ENCODE results near the gene CMTM2. TPM values are rescaled to one million over a fixed set of nuclear protein-coding genes. Genes with fewer than 3 reads are reported as not detected.

CMTM2 gene
- total and polyA plus RNA-seq, 11 donors: 0.52 TPM; not detected in 10

GRCh38 chr16:66616592-66616991, 37.3 kb downstream of the CMTM2 start:
- WGBS, 4 donors: 76 to 80% (median 78%) methylated on average over 9 of the region's 9 CpGs
- intact Hi-C loops (cut with DNase I): loop anchor here in 1 of 10 donors (10.0 kb wide), 1 partner anchor 78 kb away; the partner anchor contains the start of gene CMTM4

GRCh38 chr16:66617010-66617434, 37.8 kb downstream of the CMTM2 start:
- 87 to 92% (median 89%) methylated on average over 2 of the region's 2 CpGs for WGBS, 4 donors

More at GRCh38 chr16:66616592-66616991, 37.3 kb downstream of the CMTM2 start:
- H3K9me3 ChIP-seq: no peaks in the 10 kb centered on the region
- H3K36me3 ChIP-seq: peaks cover 0 to 40% (median 31%) of the 10 kb centered on the region in 9 donors
- TF ChIP-seq POLR2A (IDR thresholded peaks at IDR 0.05): no peak
- DNase-seq (no peak), ATAC-seq (no peak)
- no peak overlapping the region for H3K27ac ChIP-seq
- H3K27me3 ChIP-seq: no peaks in the 10 kb centered on the region
- H3K4me3 ChIP-seq: no peak overlapping the region
- peaks cover 0 to 24% (median 12%) of the 10 kb centered on the region in 12 donors for H3K4me1 ChIP-seq

GRCh38 chr16:66617728-66618127, 38.5 kb downstream of the CMTM2 start:
- H3K36me3 ChIP-seq: peaks cover 0 to 33% (median 20%) of the 10 kb centered on the region in 9 donors
- TF ChIP-seq CTCF (IDR thresholded peaks at IDR 0.05) (no peak), POLR2A (IDR thresholded peaks at IDR 0.05) (no peak)
- ATAC-seq (no peak), DNase-seq (no peak)
- peaks cover 0 to 25% (median 12%) of the 10 kb centered on the region in 12 donors for H3K4me1 ChIP-seq
- intact Hi-C loops (cut with DNase I): loop anchor here in 1 of 10 donors (10.0 kb wide), 1 partner anchor 77 kb away; the partner anchor contains the start of gene CMTM4
- no peak overlapping the region for H3K27ac ChIP-seq
- H3K4me3 ChIP-seq: no peak overlapping the region
- H3K9me3 ChIP-seq: no peaks in the 10 kb centered on the region
- no peaks in the 10 kb centered on the region for H3K27me3 ChIP-seq
- 61 to 84% (median 67%) methylated on average over 7 of the region's 7 CpGs for WGBS, 4 donors

More at GRCh38 chr16:66617010-66617434, 37.8 kb downstream of the CMTM2 start:
- intact Hi-C loops (cut with DNase I): loop anchor here in 1 of 10 donors (10.0 kb wide), 1 partner anchor 78 kb away; the partner anchor contains the start of gene CMTM4
- no peaks in the 10 kb centered on the region for H3K9me3 ChIP-seq
- no peak overlapping the region for H3K4me3 ChIP-seq
- no peak for TF ChIP-seq CTCF (IDR thresholded peaks at IDR 0.05)
- TF ChIP-seq POLR2A (IDR thresholded peaks at IDR 0.05): no peak
- H3K4me1 ChIP-seq: peaks cover 0 to 24% (median 12%) of the 10 kb centered on the region in 12 donors
- H3K27me3 ChIP-seq: no peaks in the 10 kb centered on the region
- DNase-seq (no peak), ATAC-seq (no peak)
- H3K36me3 ChIP-seq: peaks cover 0 to 39% (median 27%) of the 10 kb centered on the region in 9 donors
- no peak overlapping the region for H3K27ac ChIP-seq

- ATAC-seq (peak in 3 of 4 donors; percentile 55 to 80 (median 78)), DNase-seq (no peak)
- WGBS, 4 donors: 69 to 89% (median 81%) methylated on average over 8 to 10 of the region's 10 CpGs
- H3K9me3 ChIP-seq: no peaks in the 10 kb centered on the region
- H3K27ac ChIP-seq: peak overlapping the region in 4 of 12 donors; percentile 14 to 34 (median 26)
- H3K4me1 ChIP-seq: peaks cover 0 to 30% (median 12%) of the 10 kb centered on the region in 12 donors
- H3K27me3 ChIP-seq: no peaks in the 10 kb centered on the region
- no peak overlapping the region for H3K4me3 ChIP-seq
- H3K36me3 ChIP-seq: peaks cover 0 to 23% (median 10%) of the 10 kb centered on the region in 9 donors
- intact Hi-C loops (cut with DNase I): loop anchor here in 1 of 10 donors (10.0 kb wide), 1 partner anchor 76 kb away; the partner anchor contains the start of gene CMTM4
- TF ChIP-seq POLR2A (IDR thresholded peaks at IDR 0.05) (no peak), CTCF (IDR thresholded peaks at IDR 0.05) (no peak)
These were observed 39.5 kb downstream of the CMTM2 start for GRCh38 chr16:66618588-66619375.

Measured in heart left ventricle (tissue), 16 donors.